H1 (cell line): ENCODE measurements around the gene GMCL2. TPM values are rescaled to one million over a fixed set of nuclear protein-coding genes. Genes with fewer than 3 reads are reported as not detected.

ENCODE experiments used
- FOSL1 ChIP-seq: IDR thresholded peaks from 2 replicates; pipeline ENCODE4 v1.6.1; 2011; ENCODE audit warnings: mild to moderate bottlenecking, low read depth, low read length, moderate library complexity; ENCODE audit not compliant: insufficient read depth
- KDM5A ChIP-seq: fragments of 200-600 bp; IDR thresholded peaks from 2 replicates; pipeline ENCODE4 v1.7.1; 2012; ENCODE audit warnings: mild to moderate bottlenecking, low read length, inconsistent platforms, mixed read lengths
- NRF1 ChIP-seq: IDR thresholded peaks from 2 replicates; pipeline ENCODE4 v1.6.1; 2011; ENCODE audit warnings: mild to moderate bottlenecking, low read depth, low read length, improper control_type of control experiment
- TAF1 ChIP-seq: IDR thresholded peaks from 2 replicates; pipeline ENCODE4 v1.6.1; 2011; ENCODE audit warnings: mild to moderate bottlenecking, low read depth, low read length
- TCF12 ChIP-seq: IDR thresholded peaks from 2 replicates; pipeline ENCODE4 v1.6.1; 2011; ENCODE audit warnings: low read depth, mild to moderate bottlenecking, low read length
- polyA plus RNA-seq, 7 experiments: library from polyadenylated mRNA; depleted of rRNA in 3 of 7; stranded (reverse) in 5 of 7; unstranded in 2 of 7; fragments of >200 nt in 5 of 7; fragments of 200-250 nt in 2 of 7; gene quantifications; 1 replicate in 5 of 7; 2 replicates in 1 of 7; 4 replicates in 1 of 7; pipeline versions ENCODE4 v1.2.1 to v1.2.3, GENCODE V29; 2011 to 2013; ENCODE audit warnings: missing spikeins in 2 of 7, mixed read lengths in 2 of 7
- total RNA-seq: library from RNA; stranded (reverse); fragmentation: NEBNext Ultra II Directional; extraction: Animal tissue kit (Norgen Biotek cat#: 25700); gene quantifications from 2 replicates; pipeline ENCODE4 v1.2.1, GENCODE V29; 2021

GMCL2 gene
- total and polyA plus RNA-seq, 2 of the 8 experiments (the other 6 are each of a cell fraction or from before 2014, with no cell fraction given): 0.13 TPM; not detected in 1

- TF ChIP-seq FOSL1: no peak
- no peak for TF ChIP-seq KDM5A
- TF ChIP-seq TAF1: no peak
- TF ChIP-seq NRF1: no peak
- no peak for TF ChIP-seq TCF12
These were observed 44.5 kb downstream of the GMCL2 start (continued) for GRCh38 chr5:178142642-178143041.
